Endothelial cell of umbilical vein (primary cell): ENCODE data around the gene CDK18. TPM values are rescaled to one million over a fixed set of nuclear protein-coding genes. Genes with fewer than 3 reads are reported as not detected.

Source experiments
- BruUV-seq: library from RNA; stranded (reverse); fragments of 400-500 nt; replicated peaks from 2 replicates; lab custom pipeline; 2021; lab: Mats Ljungman, UMichigan
- CTCF ChIA-PET: fragments of 300-600, 350-600 bp; sonication (Branson Sonifier 250); formaldehyde crosslinking; loops from one replicate; lab custom pipeline; 2021; ENCODE audit warnings: antibody characterized with exemption, inconsistent platforms; lab: Charles Lee
- POLR2A ChIA-PET: fragments of 300-600, 350-600 bp; sonication (Branson Sonifier 250); formaldehyde crosslinking; loops from one replicate; lab custom pipeline; 2021; ENCODE audit warnings: antibody characterized with exemption, inconsistent platforms; lab: Charles Lee
- DNase-seq: peaks from one replicate; pipeline ENCODE4 v3.0.0-alpha.2; 2011; ENCODE audit warnings: low read depth, low spot score
- FAIRE-seq: peaks from 2 replicates; lab custom pipeline; 2011; peaks lifted over from hg19 to GRCh38; lab: Jason Lieb, UNC
- H2AFZ ChIP-seq: 2 replicates; pipeline ENCODE4 v1.6.0; 2012; ENCODE audit warnings: low read depth, low read length, control low read depth, inconsistent platforms
- H3K27ac ChIP-seq: 2 replicates; pipeline ENCODE4 v1.5.1; 2011; ENCODE audit warnings: low read depth, mild to moderate bottlenecking, control low read depth, low read length, moderate library complexity; ENCODE audit not compliant: insufficient read depth
- H3K27me3 ChIP-seq, 2 experiments: 2 replicates each; pipeline versions ENCODE4 v1.6.0 to v1.6.1; 2011; ENCODE audit warnings: low read length in 2 of 2, mixed read lengths in 1 of 2; ENCODE audit not compliant: control insufficient read depth in 2 of 2, insufficient read depth in 2 of 2
- H3K36me3 ChIP-seq, 2 experiments: 2 replicates in 1 of 2; 3 replicates in 1 of 2; pipeline ENCODE4 v1.5.1; 2011; ENCODE audit warnings: low read length in 2 of 2, mild to moderate bottlenecking in 1 of 2, moderate library complexity in 1 of 2; ENCODE audit not compliant: control insufficient read depth in 2 of 2, insufficient read depth in 2 of 2; ENCODE audit errors: extremely low read depth in 1 of 2
- H3K4me1 ChIP-seq: 3 replicates; pipeline ENCODE4 v1.5.1; 2011; ENCODE audit warnings: mild to moderate bottlenecking, low read length; ENCODE audit not compliant: control insufficient read depth, insufficient read depth; ENCODE audit errors: extremely low read depth
- H3K4me2 ChIP-seq: 2 replicates; pipeline ENCODE4 v1.6.1; 2011; ENCODE audit warnings: low read length, control low read depth, mixed read lengths; ENCODE audit not compliant: insufficient read depth
- H3K4me3 ChIP-seq, 3 experiments: fragments of 200-600 bp in 1 of 3; sonication (generic), shearing (Covaris generic) in 1 of 3; replicated peaks in 1 of 3; 2 replicates each; pipeline ENCODE4 v1.5.1; 2011 to 2016; ENCODE audit warnings: control low read depth in 3 of 3, low read length in 3 of 3, mild to moderate bottlenecking in 2 of 3, inconsistent platforms in 1 of 3, low read depth in 1 of 3, moderate library complexity in 1 of 3; ENCODE audit not compliant: insufficient read depth in 1 of 3
- H3K79me2 ChIP-seq: 2 replicates; pipeline ENCODE4 v1.6.0; 2012; ENCODE audit warnings: low read length, inconsistent platforms; ENCODE audit not compliant: control insufficient read depth, insufficient read depth
- H3K9ac ChIP-seq: replicated peaks from 2 replicates; pipeline ENCODE3; 2011; ENCODE audit warnings: low read length, control low read depth; ENCODE audit not compliant: insufficient read depth; ENCODE audit errors: extremely low read depth
- H3K9me1 ChIP-seq: replicated peaks from 3 replicates; pipeline ENCODE4 v1.6.0; 2011; ENCODE audit warnings: mild to moderate bottlenecking, low read length; ENCODE audit not compliant: control insufficient read depth, insufficient read depth; ENCODE audit errors: extremely low read depth
- H3K9me3 ChIP-seq: replicated peaks from 2 replicates; pipeline ENCODE4 v1.5.1; 2012; ENCODE audit warnings: low read length, inconsistent platforms; ENCODE audit not compliant: control insufficient read depth, insufficient read depth
- H4K20me1 ChIP-seq: replicated peaks from 2 replicates; pipeline ENCODE3; 2011; ENCODE audit warnings: mild to moderate bottlenecking, low read length; ENCODE audit not compliant: control insufficient read depth, insufficient read depth; ENCODE audit errors: extremely low read depth
- CTCF ChIP-seq, 2 donors: IDR thresholded peaks; 1 replicate in 1 of 2; 2 replicates in 1 of 2; pipeline ENCODE4 v1.5.1; 2011; ENCODE audit warnings: low read length in 2 of 2, mild to moderate bottlenecking in 2 of 2, moderate library complexity in 2 of 2, control low read depth in 1 of 2, inconsistent platforms in 1 of 2, low read depth in 1 of 2; ENCODE audit not compliant: insufficient read depth in 1 of 2; ENCODE audit errors: extremely low read depth in 1 of 2
- EZH2 ChIP-seq: IDR thresholded peaks from 2 replicates; pipeline ENCODE4 v1.6.1; 2012; ENCODE audit warnings: borderline replicate concordance, low read depth, mild to moderate bottlenecking, moderate library complexity, low read length, inconsistent platforms; ENCODE audit not compliant: severe bottlenecking
- FOS ChIP-seq: IDR thresholded peaks from 2 replicates; pipeline ENCODE4 v1.6.1; 2011; ENCODE audit warnings: mild to moderate bottlenecking, low read length, moderate library complexity, borderline replicate concordance; ENCODE audit not compliant: insufficient read depth
- GATA2 ChIP-seq: IDR thresholded peaks from 2 replicates; pipeline ENCODE4 v1.7.0; 2011; ENCODE audit warnings: low read depth, mild to moderate bottlenecking, moderate library complexity, mixed read lengths, low read length; ENCODE audit not compliant: insufficient read length, insufficient read depth
- JUN ChIP-seq: IDR thresholded peaks from 2 replicates; pipeline ENCODE4 v1.6.1; 2011; ENCODE audit warnings: borderline replicate concordance, low read depth; ENCODE audit not compliant: insufficient read length, insufficient read depth
- MAX ChIP-seq: IDR thresholded peaks from 2 replicates; pipeline ENCODE4 v1.6.1; 2011; ENCODE audit not compliant: insufficient read depth, insufficient read length
- MYC ChIP-seq: IDR thresholded peaks from one replicate; pipeline ENCODE4 v1.6.1; 2011; ENCODE audit warnings: mild to moderate bottlenecking, low read depth, low read length
- POLR2A ChIP-seq: IDR thresholded peaks from 2 replicates; pipeline ENCODE4 v1.6.1; 2012; ENCODE audit warnings: low read depth, mild to moderate bottlenecking, control low read depth, low read length
- POLR2AphosphoS5 ChIP-seq: IDR thresholded peaks from 2 replicates; pipeline ENCODE4 v1.6.1; 2012; ENCODE audit warnings: low read depth, mild to moderate bottlenecking, control low read depth, low read length, moderate library complexity; ENCODE audit not compliant: insufficient read depth
- dilution Hi-C: fragments of 300-500 bp; cut with MboI; formaldehyde crosslinking; loops from one replicate; pipeline ENCODE4 v1.15.0; 2019; ENCODE audit warnings: low sequenced_read_pairs; ENCODE audit not compliant: extremely low pct_ligation_motif_present
- intact Hi-C: fragments of 100-400 bp; cut with micrococcal nuclease; formaldehyde crosslinking; loops from one replicate; pipeline ENCODE4 v1.10.0; 2022
- polyA plus RNA-seq, 4 experiments: library from polyadenylated mRNA; depleted of rRNA in 3 of 4; stranded (reverse) in 3 of 4; unstranded in 1 of 4; fragments of >200 nt; gene quantifications; 2 replicates each; pipeline versions ENCODE4 v1.2.1 to v1.2.3, GENCODE V29; 2011 to 2012; ENCODE audit warnings: missing spikeins in 1 of 4
- total RNA-seq: library from RNA; stranded (reverse); gene quantifications from 2 replicates; pipeline ENCODE4 v1.2.3, GENCODE V29; 2021

CDK18 gene
- total and polyA plus RNA-seq, 2 donors (not counting 3 experiments of a cell fraction or from before 2014, with no cell fraction given) = 0.17 to 1.2 TPM

GRCh38 chr1:205570796-205571537 lies 66.5 kb downstream of the CDK18 start:
- no peak overlapping the region for H3K9ac ChIP-seq
- no peaks in the 10 kb centered on the region for H4K20me1 ChIP-seq
- no TSS peak for BruUV-seq
- ChIA-PET CTCF (interaction anchor here (1.6 to 3.3 kb wide), 5 partner anchors 17 to 217 kb away, joined by 4 to 11 read pairs (median 5); no protein-coding TSS in a partner anchor), POLR2A (no interaction called here)
- no peak for TF ChIP-seq CTCF (IDR thresholded peaks at IDR 0.05; ENCODE audit: extremely low read depth in 1 of 2, insufficient read depth in 1 of 2, low read depth in 1 of 2, low read length in 2 of 2)
- no peak for TF ChIP-seq MAX
- TF ChIP-seq EZH2 = no peak
- TF ChIP-seq POLR2A = no peak
- no peak for TF ChIP-seq JUN
- no peak for TF ChIP-seq POLR2AphosphoS5
- no peak for TF ChIP-seq GATA2
- TF ChIP-seq MYC = no peak
- TF ChIP-seq FOS = no peak
- no peak overlapping the region for H3K4me2 ChIP-seq
- no peak overlapping the region for H3K4me3 ChIP-seq
- H3K4me1 ChIP-seq = no peaks in the 10 kb centered on the region
- H3K36me3 ChIP-seq = no peaks in the 10 kb centered on the region
- dilution Hi-C loops = no loop called here
- no peaks in the 10 kb centered on the region for H3K9me3 ChIP-seq
- no peaks in the 10 kb centered on the region for H3K9me1 ChIP-seq
- DNase-seq = no peak
- intact Hi-C loops = no loop called here
- no peak overlapping the region for H3K27ac ChIP-seq
- H2AFZ ChIP-seq = no peak overlapping the region
- no peaks in the 10 kb centered on the region for H3K79me2 ChIP-seq
- peaks cover 52 to 60% of the 10 kb centered on the region in 2 experiments for H3K27me3 ChIP-seq
- no peak for FAIRE-seq
